Measurements from ENCODE around the gene APLP1. TPM values are rescaled to one million over a fixed set of nuclear protein-coding genes. Genes with fewer than 3 reads are reported as not detected.
"Not testable (repeated sequence)": the region's sequence is repeated elsewhere in the genome, so short reads cannot be mapped to it uniquely, and the experiment has no call there.

Gene APLP1
- polyA plus RNA-seq, 1 experiment, result 6.8 TPM

- no peak for TF ChIP-seq CTCF (IDR thresholded peaks at IDR 0.05; ENCODE audit: low read depth, low read length)
- DNase-seq (ENCODE audit: low read depth, low spot score), result no peak
Observed at GRCh38 chr19:35832054-35832453, 36.3 kb upstream of the APLP1 start.

GRCh38 chr19:35833972-35834371, 34.4 kb upstream of the APLP1 start:
- peaks cover 4% of the 10 kb centered on the region for H3K27me3 ChIP-seq (ENCODE audit: control insufficient read depth, insufficient read depth, low read length)
- ChIA-PET POLR2A (no interaction called here), CTCF (no interaction called here)
- peaks cover 8% of the 10 kb centered on the region for H3K9me3 ChIP-seq (ENCODE audit: control insufficient read depth, insufficient read depth, low read length)
- no peak for TF ChIP-seq CTCF (IDR thresholded peaks at IDR 0.05; ENCODE audit: low read depth, low read length)
- no peak overlapping the region for H3K27ac ChIP-seq (ENCODE audit: low read depth, low read length)
- no peak for DNase-seq (ENCODE audit: low read depth, low spot score)
- H3K4me3 ChIP-seq (ENCODE audit: low read depth, low read length), result no peak overlapping the region

More at GRCh38 chr19:35832054-35832453, 36.3 kb upstream of the APLP1 start:
- Histone ChIP-seq H3K27ac (ENCODE audit: low read depth, low read length) (no peak overlapping the region), H3K27me3 (ENCODE audit: control insufficient read depth, insufficient read depth, low read length) (peaks cover 4% of the 10 kb centered on the region), H3K9me3 (ENCODE audit: control insufficient read depth, insufficient read depth, low read length) (no peaks in the 10 kb centered on the region), H3K4me3 (ENCODE audit: low read depth, low read length) (no peak overlapping the region)
- CTCF ChIA-PET, result no interaction called here
- POLR2A ChIA-PET, result no interaction called here

- peaks cover 13% of the 10 kb centered on the region for H3K9me3 ChIP-seq (ENCODE audit: control insufficient read depth, insufficient read depth, low read length)
- H3K27ac ChIP-seq (ENCODE audit: low read depth, low read length); H3K27me3 ChIP-seq (ENCODE audit: control insufficient read depth, insufficient read depth, low read length); DNase-seq (ENCODE audit: low read depth, low spot score); H3K4me3 ChIP-seq (ENCODE audit: low read depth, low read length); CTCF ChIA-PET; POLR2A ChIA-PET: not testable (repeated sequence)
Observed at GRCh38 chr19:35836096-35836495, 32.3 kb upstream of the APLP1 start.

- TF ChIP-seq CTCF (IDR thresholded peaks at IDR 0.05; ENCODE audit: low read depth, low read length), result no peak
- peaks cover 44% of the 10 kb centered on the region for H3K27me3 ChIP-seq (ENCODE audit: control insufficient read depth, insufficient read depth, low read length)
- H3K27ac ChIP-seq (ENCODE audit: low read depth, low read length), result no peak overlapping the region
- H3K4me3 ChIP-seq (ENCODE audit: low read depth, low read length), result no peak overlapping the region
- POLR2A ChIA-PET, result no interaction called here
- peaks cover 19% of the 10 kb centered on the region for H3K9me3 ChIP-seq (ENCODE audit: control insufficient read depth, insufficient read depth, low read length)
- CTCF ChIA-PET, result no interaction called here
- DNase-seq (ENCODE audit: low read depth, low spot score), result no peak
Observed at GRCh38 chr19:35841961-35842595, 26.3 kb upstream of the APLP1 start.

- ChIA-PET POLR2A (no interaction called here), CTCF (no interaction called here)
- no peak for TF ChIP-seq CTCF (IDR thresholded peaks at IDR 0.05; ENCODE audit: low read depth, low read length)
Observed at GRCh38 chr19:35842666-35843272, 25.6 kb upstream of the APLP1 start.

More at GRCh38 chr19:35842666-35843272, 25.6 kb upstream of the APLP1 start:
- H3K4me3 ChIP-seq (ENCODE audit: low read depth, low read length), result no peak overlapping the region
- no peak overlapping the region for H3K27ac ChIP-seq (ENCODE audit: low read depth, low read length)
- DNase-seq (ENCODE audit: low read depth, low spot score), result no peak
- H3K9me3 ChIP-seq (ENCODE audit: control insufficient read depth, insufficient read depth, low read length), result peaks cover 19% of the 10 kb centered on the region
- H3K27me3 ChIP-seq (ENCODE audit: control insufficient read depth, insufficient read depth, low read length), result peaks cover 44% of the 10 kb centered on the region
